Measurements from ENCODE around the gene ZBTB32. TPM values are rescaled to one million over a fixed set of nuclear protein-coding genes. Genes with fewer than 3 reads are reported as not detected.

ZBTB32 gene
- total RNA-seq, 1 donor, result not detected

- H3K27me3 ChIP-seq (ENCODE audit: insufficient read depth, low read length), result peaks cover 2% of the 10 kb centered on the region
- TF ChIP-seq CTCF (IDR thresholded peaks at IDR 0.05; ENCODE audit: extremely low read depth, low read depth, low read length), result no peak
- H4K20me1 ChIP-seq (ENCODE audit: insufficient read depth, low read length), result no peaks in the 10 kb centered on the region
- H3K4me2 ChIP-seq (ENCODE audit: insufficient read depth, low read length), result no peak overlapping the region
- no peaks in the 10 kb centered on the region for H3K9me3 ChIP-seq (ENCODE audit: low read depth, low read length)
- peak; percentile 32 for DNase-seq (ENCODE audit: insufficient read length, low spot score, missing footprints)
- no peak overlapping the region for H3K4me3 ChIP-seq (ENCODE audit: insufficient read depth, low read length)
- no peaks in the 10 kb centered on the region for H3K36me3 ChIP-seq (ENCODE audit: insufficient read depth, low read length)
- H2AFZ ChIP-seq (ENCODE audit: low read length), result no peak overlapping the region
- no peaks in the 10 kb centered on the region for H3K79me2 ChIP-seq (ENCODE audit: insufficient read depth, low read length)
- H3K27ac ChIP-seq (ENCODE audit: low read depth, low read length), result no peak overlapping the region
- H3K4me1 ChIP-seq (ENCODE audit: insufficient read depth, low read length), result no peaks in the 10 kb centered on the region
These were observed 33.7 kb upstream of the ZBTB32 start for GRCh38 chr19:35670686-35671085.

- Histone ChIP-seq H3K36me3 (ENCODE audit: insufficient read depth, low read length) (no peaks in the 10 kb centered on the region), H4K20me1 (ENCODE audit: insufficient read depth, low read length) (no peaks in the 10 kb centered on the region), H2AFZ (ENCODE audit: low read length) (no peak overlapping the region), H3K4me1 (ENCODE audit: insufficient read depth, low read length) (no peaks in the 10 kb centered on the region), H3K4me3 (ENCODE audit: insufficient read depth, low read length) (no peak overlapping the region), H3K4me2 (ENCODE audit: insufficient read depth, low read length) (no peak overlapping the region), H3K79me2 (ENCODE audit: insufficient read depth, low read length) (no peaks in the 10 kb centered on the region), H3K9me3 (ENCODE audit: low read depth, low read length) (no peaks in the 10 kb centered on the region), H3K27me3 (ENCODE audit: insufficient read depth, low read length) (peaks cover 2% of the 10 kb centered on the region), H3K27ac (ENCODE audit: low read depth, low read length) (no peak overlapping the region)
- peak; percentile 86 for DNase-seq (ENCODE audit: insufficient read length, low spot score, missing footprints)
- no peak for TF ChIP-seq CTCF (IDR thresholded peaks at IDR 0.05; ENCODE audit: extremely low read depth, low read depth, low read length)
These were observed 32.5 kb upstream of the ZBTB32 start for GRCh38 chr19:35671818-35672217.

- no peaks in the 10 kb centered on the region for H4K20me1 ChIP-seq (ENCODE audit: insufficient read depth, low read length)
These were observed 31.1 kb upstream of the ZBTB32 start for GRCh38 chr19:35673121-35673804.

More at GRCh38 chr19:35673121-35673804, 31.1 kb upstream of the ZBTB32 start:
- H3K79me2 ChIP-seq (ENCODE audit: insufficient read depth, low read length), result no peaks in the 10 kb centered on the region
- H2AFZ ChIP-seq (ENCODE audit: low read length), result peak overlapping the region; percentile 69
- peaks cover 2% of the 10 kb centered on the region for H3K27me3 ChIP-seq (ENCODE audit: insufficient read depth, low read length)
- H3K9me3 ChIP-seq (ENCODE audit: low read depth, low read length), result no peaks in the 10 kb centered on the region
- no peaks in the 10 kb centered on the region for H3K36me3 ChIP-seq (ENCODE audit: insufficient read depth, low read length)
- no peak overlapping the region for H3K27ac ChIP-seq (ENCODE audit: low read depth, low read length)
- H3K4me1 ChIP-seq (ENCODE audit: insufficient read depth, low read length), result no peaks in the 10 kb centered on the region
- peak overlapping the region; percentile 63 for H3K4me2 ChIP-seq (ENCODE audit: insufficient read depth, low read length)
- H3K4me3 ChIP-seq (ENCODE audit: insufficient read depth, low read length), result peak overlapping the region; percentile 51
- peak; percentile 97 for DNase-seq (ENCODE audit: insufficient read length, low spot score, missing footprints)
- TF ChIP-seq CTCF (IDR thresholded peaks at IDR 0.05; ENCODE audit: extremely low read depth, low read depth, low read length), result no peak
